H1 (cell line): ENCODE measurements around the gene HLA-F. TPM values are rescaled to one million over a fixed set of nuclear protein-coding genes. Genes with fewer than 3 reads are reported as not detected.

Experiments
- CTCF ChIA-PET: fragments of 300-600 bp; sonication (Branson Sonifier 250); formaldehyde crosslinking; loops from one replicate; lab custom pipeline; 2021; ENCODE audit not compliant: partially characterized antibody; lab: Charles Lee
- POLR2A ChIA-PET: fragments of 300-600 bp; sonication (Branson Sonifier 250); formaldehyde crosslinking; loops from one replicate; lab custom pipeline; 2021; ENCODE audit warnings: inconsistent platforms; ENCODE audit not compliant: partially characterized antibody; lab: Charles Lee
- DNase-seq, 2 experiments: peaks; one replicate each; pipeline versions ENCODE4 v3.0.0 to v3.0.0-alpha.2; 2010 to 2022; ENCODE audit warnings: low spot score in 2 of 2, low read depth in 1 of 2, mixed read lengths in 1 of 2
- FAIRE-seq: peaks from 2 replicates; lab custom pipeline; 2011; peaks lifted over from hg19 to GRCh38; lab: Jason Lieb, UNC
- H2AFZ ChIP-seq: 2 replicates; pipeline ENCODE4 v1.8.1; 2012; ENCODE audit warnings: low read length, inconsistent platforms
- H2AK5ac ChIP-seq: 2 replicates; pipeline ENCODE4 v1.6.1; 2013; ENCODE audit warnings: low read depth, low read length
- H2BK120ac ChIP-seq: replicated peaks from 2 replicates; pipeline ENCODE3; 2013; ENCODE audit warnings: low read depth, low read length, inconsistent platforms
- H2BK12ac ChIP-seq: 2 replicates; pipeline ENCODE4 v1.6.1; 2013; ENCODE audit warnings: low read depth, low read length
- H2BK15ac ChIP-seq: 2 replicates; pipeline ENCODE4 v1.6.1; 2013; ENCODE audit warnings: low read length
- H2BK20ac ChIP-seq: 2 replicates; pipeline ENCODE4 v1.6.1; 2013; ENCODE audit warnings: low read length
- H2BK5ac ChIP-seq: 2 replicates; pipeline ENCODE4 v1.6.1; 2013; ENCODE audit warnings: low read depth, low read length
- H3K14ac ChIP-seq: 2 replicates; pipeline ENCODE4 v1.6.1; 2013; ENCODE audit warnings: inconsistent platforms; ENCODE audit not compliant: insufficient read length
- H3K18ac ChIP-seq: 2 replicates; pipeline ENCODE4 v1.6.1; 2013; ENCODE audit warnings: low read length; ENCODE audit errors: extremely low read depth
- H3K23ac ChIP-seq: 2 replicates; pipeline ENCODE4 v1.6.1; 2013; ENCODE audit warnings: inconsistent platforms; ENCODE audit not compliant: insufficient read length
- H3K23me2 ChIP-seq: 2 replicates; pipeline ENCODE4 v1.6.1; 2013; ENCODE audit warnings: low read depth, low read length
- H3K27ac ChIP-seq: 2 replicates; pipeline ENCODE4 v1.6.1; 2011; ENCODE audit warnings: low read depth, low read length, inconsistent platforms
- H3K27me3 ChIP-seq, 4 experiments: replicated peaks in 1 of 4; 1 replicate in 1 of 4; 2 replicates in 3 of 4; pipeline versions ENCODE4 v1.6.1 to v1.8.1; 2011 to 2013; ENCODE audit warnings: low read length in 3 of 4, mild to moderate bottlenecking in 3 of 4, inconsistent platforms in 2 of 4, mixed read lengths in 2 of 4, moderate library complexity in 1 of 4; ENCODE audit not compliant: control insufficient read depth in 3 of 4, insufficient read depth in 3 of 4; ENCODE audit errors: extremely low read depth in 1 of 4
- H3K36me3 ChIP-seq, 4 experiments: 2 replicates each; pipeline versions ENCODE4 v1.6.1 to v1.8.1; 2011 to 2013; ENCODE audit warnings: mild to moderate bottlenecking in 4 of 4, low read length in 3 of 4, moderate library complexity in 2 of 4, control low read depth in 1 of 4, inconsistent platforms in 1 of 4; ENCODE audit not compliant: insufficient read depth in 4 of 4, control insufficient read depth in 2 of 4
- H3K4ac ChIP-seq: replicated peaks from 2 replicates; pipeline ENCODE3; 2013; ENCODE audit warnings: low read length, low read depth, mixed read lengths, inconsistent platforms; ENCODE audit not compliant: insufficient read length
- H3K4me1 ChIP-seq, 4 experiments: replicated peaks in 1 of 4; 1 replicate in 1 of 4; 2 replicates in 3 of 4; pipeline versions ENCODE4 v1.6.1 to v1.8.1; 2011 to 2013; ENCODE audit warnings: low read length in 3 of 4, inconsistent platforms in 2 of 4, mixed read lengths in 1 of 4; ENCODE audit not compliant: insufficient read depth in 4 of 4, control insufficient read depth in 3 of 4
- H3K4me2 ChIP-seq, 2 experiments: 2 replicates each; pipeline versions ENCODE4 v1.6.1 to v1.8.1; 2011 to 2013; ENCODE audit warnings: low read depth in 2 of 2, low read length in 2 of 2, control low read depth in 1 of 2, inconsistent platforms in 1 of 2, mild to moderate bottlenecking in 1 of 2; ENCODE audit not compliant: insufficient read depth in 1 of 2
- H3K4me3 ChIP-seq, 4 experiments: fragments of 200-600, 300-600 bp in 1 of 4; sonication (generic), shearing (Covaris generic), sonication (Bioruptor Twin) in 1 of 4; 2 replicates each; pipeline versions ENCODE4 v1.5.1 to v1.8.1; 2011 to 2016; ENCODE audit warnings: low read length in 4 of 4, low read depth in 3 of 4, control low read depth in 2 of 4, inconsistent platforms in 2 of 4, mild to moderate bottlenecking in 2 of 4, mixed read lengths in 1 of 4, moderate library complexity in 1 of 4; ENCODE audit not compliant: insufficient read depth in 2 of 4; ENCODE audit errors: extremely low read depth in 1 of 4
- H3K56ac ChIP-seq: replicated peaks from 2 replicates; pipeline ENCODE3; 2013; ENCODE audit warnings: low read depth, mild to moderate bottlenecking, mixed read lengths, low read length, inconsistent platforms; ENCODE audit not compliant: insufficient read length
- H3K79me1 ChIP-seq: 2 replicates; pipeline ENCODE4 v1.6.1; 2013; ENCODE audit warnings: low read depth, low read length, control low read depth
- H3K79me2 ChIP-seq, 2 experiments: 2 replicates each; pipeline versions ENCODE4 v1.6.1 to v1.8.1; 2012 to 2013; ENCODE audit warnings: low read length in 2 of 2, mild to moderate bottlenecking in 2 of 2, inconsistent platforms in 1 of 2; ENCODE audit not compliant: insufficient read depth in 2 of 2, control insufficient read depth in 1 of 2
- H3K9ac ChIP-seq, 4 experiments: replicated peaks in 1 of 4; 1 replicate in 1 of 4; 2 replicates in 3 of 4; pipeline versions ENCODE4 v1.6.1 to v1.8.1; 2011 to 2013; ENCODE audit warnings: low read depth in 3 of 4, low read length in 3 of 4, control low read depth in 2 of 4, mild to moderate bottlenecking in 2 of 4, moderate library complexity in 2 of 4, inconsistent platforms in 1 of 4; ENCODE audit errors: extremely low read depth in 1 of 4
- H3K9me3 ChIP-seq, 2 experiments: 2 replicates each; pipeline versions ENCODE4 v1.6.1 to v1.8.1; 2012 to 2013; ENCODE audit warnings: mild to moderate bottlenecking in 2 of 2, moderate library complexity in 2 of 2, control low read depth in 1 of 2, inconsistent platforms in 1 of 2, low read depth in 1 of 2, low read length in 1 of 2, mixed read lengths in 1 of 2; ENCODE audit not compliant: insufficient read depth in 2 of 2
- H4K20me1 ChIP-seq, 2 experiments: replicated peaks in 1 of 2; 2 replicates each; pipeline versions ENCODE3 to v1.8.1; 2011 to 2013; ENCODE audit warnings: inconsistent platforms in 2 of 2, low read length in 2 of 2, mild to moderate bottlenecking in 1 of 2; ENCODE audit not compliant: insufficient read depth in 2 of 2, control insufficient read depth in 1 of 2
- H4K5ac ChIP-seq: 2 replicates; pipeline ENCODE4 v1.6.1; 2013; ENCODE audit warnings: low read length, low read depth, mixed read lengths, inconsistent platforms; ENCODE audit not compliant: insufficient read length
- H4K8ac ChIP-seq: 2 replicates; pipeline ENCODE4 v1.8.0; 2013; ENCODE audit warnings: mild to moderate bottlenecking, moderate library complexity, low read length, inconsistent platforms; ENCODE audit not compliant: insufficient read depth; ENCODE audit errors: extremely low read depth
- H4K91ac ChIP-seq: replicated peaks from 2 replicates; pipeline ENCODE3; 2013; ENCODE audit warnings: low read length, mixed read lengths, inconsistent platforms; ENCODE audit not compliant: insufficient read length
- ASH2L ChIP-seq: fragments of 200-600, 300-600 bp; sonication (generic); IDR thresholded peaks from one replicate; pipeline ENCODE4 v1.7.1; 2017; ENCODE audit warnings: low read length
- BRCA1 ChIP-seq: IDR thresholded peaks from 2 replicates; pipeline ENCODE4 v1.6.1; 2012; ENCODE audit warnings: low read depth, low read length, improper control_type of control experiment
- E2F6 ChIP-seq: IDR thresholded peaks from 2 replicates; pipeline ENCODE4 v1.6.1; 2012; ENCODE audit warnings: inconsistent platforms
- GABPA ChIP-seq: IDR thresholded peaks from 2 replicates; pipeline ENCODE4 v1.6.1; 2011; ENCODE audit warnings: mild to moderate bottlenecking, low read length, moderate library complexity, borderline replicate concordance; ENCODE audit not compliant: insufficient read depth
- HDAC2 ChIP-seq, 2 experiments: fragments of 300-600 bp in 1 of 2; sonication (generic) in 1 of 2; IDR thresholded peaks; 2 replicates each; pipeline ENCODE4 v1.6.1; 2011 to 2012; ENCODE audit warnings: low read depth in 2 of 2, low read length in 2 of 2, mild to moderate bottlenecking in 2 of 2, moderate library complexity in 2 of 2, borderline replicate concordance in 1 of 2, inconsistent platforms in 1 of 2
- KDM4A ChIP-seq: IDR thresholded peaks from one replicate; pipeline ENCODE4 v1.7.1; 2012; ENCODE audit warnings: low read depth, mild to moderate bottlenecking, moderate library complexity, low read length, inconsistent platforms; ENCODE audit not compliant: severe bottlenecking
- POLR2A ChIP-seq, 2 experiments: IDR thresholded peaks; 1 replicate in 1 of 2; 2 replicates in 1 of 2; pipeline ENCODE4 v1.6.1; 2011; ENCODE audit warnings: low read depth in 2 of 2, low read length in 2 of 2, mild to moderate bottlenecking in 2 of 2; ENCODE audit errors: control extremely low read depth in 1 of 2
- POLR2AphosphoS5 ChIP-seq: IDR thresholded peaks from 2 replicates; pipeline ENCODE4 v1.6.1; 2011; ENCODE audit warnings: low read depth, low read length
- TAF1 ChIP-seq: IDR thresholded peaks from 2 replicates; pipeline ENCODE4 v1.6.1; 2011; ENCODE audit warnings: mild to moderate bottlenecking, low read depth, low read length
- YY1 ChIP-seq: IDR thresholded peaks from 2 replicates; pipeline ENCODE4 v1.6.1; 2011; ENCODE audit warnings: low read depth, mild to moderate bottlenecking, low read length
- WGBS, 2 experiments: shearing (Covaris generic) in 1 of 2; methylation state at CpG; one replicate each; pipeline versions ENCODE4 v1.1.6 to v1.1.7; 2013 to 2015; ENCODE audit warnings: low lambda C conversion rate in 2 of 2, mixed read lengths in 2 of 2, inconsistent platforms in 1 of 2, low coverage in 1 of 2, missing lambda C conversion rate in 1 of 2; ENCODE audit not compliant: insufficient replicate concordance in 2 of 2, insufficient coverage in 1 of 2, insufficient read length in 1 of 2; ENCODE audit errors: extremely low coverage in 1 of 2, missing lambda C conversion rate in 1 of 2; 5-methylcytosine and 5-hydroxymethylcytosine counted together
- polyA plus RNA-seq, 7 experiments: library from polyadenylated mRNA; depleted of rRNA in 3 of 7; stranded (reverse) in 5 of 7; unstranded in 2 of 7; fragments of >200 nt in 5 of 7; fragments of 200-250 nt in 2 of 7; gene quantifications; 1 replicate in 5 of 7; 2 replicates in 1 of 7; 4 replicates in 1 of 7; pipeline versions ENCODE4 v1.2.1 to v1.2.3, GENCODE V29; 2011 to 2013; ENCODE audit warnings: missing spikeins in 2 of 7, mixed read lengths in 2 of 7
- total RNA-seq: library from RNA; stranded (reverse); fragmentation: NEBNext Ultra II Directional; extraction: Animal tissue kit (Norgen Biotek cat#: 25700); gene quantifications from 2 replicates; pipeline ENCODE4 v1.2.1, GENCODE V29; 2021

HLA-F gene
- total and polyA plus RNA-seq, 2 of the 8 experiments (the other 6 are each of a cell fraction or from before 2014, with no cell fraction given): 9.6 to 11.7 TPM

- no peak overlapping the region for H2AK5ac ChIP-seq
- 77% methylated on average over 7 of the region's 7 CpGs; no CpG with 5 or more reads in 1 of the 2 experiments for WGBS, 2 experiments
- no peak overlapping the region for H2BK20ac ChIP-seq
- DNase-seq (no peak), FAIRE-seq (no peak)
- H3K79me2 ChIP-seq: no peaks in the 10 kb centered on the region
- H3K4me2 ChIP-seq: no peak overlapping the region
- no peaks in the 10 kb centered on the region for H3K36me3 ChIP-seq
- no peak overlapping the region for H2BK15ac ChIP-seq
- no peak overlapping the region for H2BK5ac ChIP-seq
- H3K18ac ChIP-seq: no peak overlapping the region
- no peak overlapping the region for H3K4ac ChIP-seq
- H4K5ac ChIP-seq: no peak overlapping the region
- H3K4me1 ChIP-seq: no peaks in the 10 kb centered on the region
- H3K79me1 ChIP-seq: no peaks in the 10 kb centered on the region
- CTCF ChIA-PET: interaction anchor here (0.6 to 2.4 kb wide), 4 partner anchors 22 to 104 kb away, joined by 3 to 14 read pairs (median 6); no protein-coding TSS in a partner anchor
- H3K9me3 ChIP-seq: no peaks in the 10 kb centered on the region
- H3K14ac ChIP-seq: no peak overlapping the region
- H2AFZ ChIP-seq: no peak overlapping the region
- no peak overlapping the region for H3K27ac ChIP-seq
- no peak overlapping the region for H3K23ac ChIP-seq
- no peak overlapping the region for H3K9ac ChIP-seq
- H3K56ac ChIP-seq: no peak overlapping the region
- H4K8ac ChIP-seq: no peak overlapping the region
- TF ChIP-seq POLR2AphosphoS5 (no peak), TAF1 (no peak), BRCA1 (no peak), YY1 (no peak), GABPA (no peak), E2F6 (no peak), HDAC2 (IDR thresholded peaks at IDR 0.05; ENCODE audit: borderline replicate concordance in 1 of 2, low read depth in 2 of 2, low read length in 2 of 2) (no peak), ASH2L (no peak), KDM4A (no peak), POLR2A (IDR thresholded peaks at IDR 0.05; ENCODE audit: control extremely low read depth in 1 of 2, low read depth in 2 of 2, low read length in 2 of 2) (no peak)
- H3K23me2 ChIP-seq: no peaks in the 10 kb centered on the region
- no peak overlapping the region for H2BK12ac ChIP-seq
- H3K27me3 ChIP-seq: peaks cover 0 to 2% (median under 1%) of the 10 kb centered on the region in 4 experiments; a peak in 3 of 7 replicates
- H3K4me3 ChIP-seq: no peak overlapping the region
- H4K20me1 ChIP-seq: peaks cover 0 to 3% of the 10 kb centered on the region in 2 experiments
- POLR2A ChIA-PET: no interaction called here
- no peak overlapping the region for H2BK120ac ChIP-seq
- H4K91ac ChIP-seq: no peak overlapping the region
These were observed 7.4 kb downstream of the HLA-F start for GRCh38 chr6:29730575-29731126.
